ENCODE data around the gene CEP128. TPM values are rescaled to one million over a fixed set of nuclear protein-coding genes. Genes with fewer than 3 reads are reported as not detected.

Gene CEP128
- total RNA-seq, 1 donor from 2014 or later = 15.6 TPM

DNA sequence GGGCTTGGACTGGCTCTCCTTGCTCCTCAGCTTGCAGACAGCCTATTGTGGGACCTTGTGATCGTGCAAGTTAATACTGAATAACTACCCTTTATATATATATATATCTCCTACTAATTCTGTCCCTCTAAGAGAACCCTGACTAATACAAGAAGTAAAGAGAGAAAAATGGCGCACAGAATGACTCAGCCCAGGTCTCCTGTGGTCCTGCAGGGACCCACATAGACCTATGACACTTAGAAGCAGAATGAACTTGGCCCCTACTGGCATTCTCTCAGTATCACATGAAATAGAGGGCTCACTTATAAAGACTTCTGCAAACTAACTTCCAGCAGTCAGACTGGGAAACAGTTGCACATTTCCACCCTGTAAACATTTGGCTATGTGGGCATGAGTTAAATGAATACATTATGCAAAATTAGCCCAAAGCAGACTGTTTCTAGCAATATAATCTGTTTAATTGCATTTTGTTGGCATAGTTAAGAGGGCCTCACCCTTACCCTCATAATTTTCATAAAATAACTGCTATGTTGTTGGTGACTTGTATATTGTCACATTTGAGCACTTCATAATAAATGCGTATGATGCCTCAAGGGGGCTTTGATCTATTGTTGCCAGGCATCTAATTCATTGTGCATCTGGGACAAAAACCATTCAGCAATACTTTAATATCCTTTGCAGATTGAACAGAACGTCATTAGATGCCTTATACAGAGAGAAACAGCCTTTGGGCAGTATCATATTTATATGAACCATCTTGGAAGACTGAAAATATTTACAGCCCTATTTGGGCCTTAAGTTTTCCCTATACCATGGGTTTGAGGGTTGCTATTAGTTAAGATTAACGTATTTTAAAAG, 380.5 kb downstream of the CEP128 start:
- no peak for DNase-seq (ENCODE audit: low spot score)

DNA sequence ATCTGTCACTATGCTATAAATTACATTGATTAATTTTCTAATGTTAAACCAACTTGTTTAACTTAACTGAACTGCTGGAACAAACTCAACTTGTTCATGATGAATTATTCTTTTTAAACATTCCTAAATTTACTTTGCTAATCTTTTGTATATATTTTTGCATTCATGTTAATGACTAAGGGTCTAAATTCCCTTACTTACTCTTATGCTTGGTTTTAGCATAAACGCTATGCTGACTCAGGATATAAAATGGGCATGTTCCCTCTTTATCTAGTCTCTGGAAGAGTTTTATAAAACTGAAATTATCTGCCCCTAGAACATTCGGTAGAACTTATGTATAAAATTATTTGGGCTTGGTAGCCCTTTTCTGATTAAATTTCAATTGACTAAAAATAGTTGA, 387.4 kb downstream of the CEP128 start:
- no peak for DNase-seq (ENCODE audit: low spot score)

DNA sequence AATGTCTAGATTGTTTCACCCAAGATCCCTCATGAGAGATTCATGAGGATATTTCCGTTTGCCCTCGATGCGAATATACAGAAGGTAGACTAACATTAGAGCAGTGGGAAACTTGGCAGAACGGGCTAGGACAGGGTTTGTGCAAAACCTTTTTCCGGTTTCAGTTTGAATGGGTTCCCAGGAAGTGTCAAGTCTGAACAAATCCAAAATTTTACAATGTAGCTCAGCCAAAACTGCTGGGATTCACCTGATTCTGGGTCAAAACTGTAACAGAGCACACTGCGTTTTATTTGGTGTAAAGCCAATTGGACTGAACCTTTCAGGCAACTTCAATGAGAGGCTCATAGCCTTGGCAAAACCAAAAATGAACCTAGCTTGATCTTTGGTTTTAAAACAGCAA, 392.4 kb downstream of the CEP128 start:
- DNase-seq (ENCODE audit: low spot score) = no peak

DNA sequence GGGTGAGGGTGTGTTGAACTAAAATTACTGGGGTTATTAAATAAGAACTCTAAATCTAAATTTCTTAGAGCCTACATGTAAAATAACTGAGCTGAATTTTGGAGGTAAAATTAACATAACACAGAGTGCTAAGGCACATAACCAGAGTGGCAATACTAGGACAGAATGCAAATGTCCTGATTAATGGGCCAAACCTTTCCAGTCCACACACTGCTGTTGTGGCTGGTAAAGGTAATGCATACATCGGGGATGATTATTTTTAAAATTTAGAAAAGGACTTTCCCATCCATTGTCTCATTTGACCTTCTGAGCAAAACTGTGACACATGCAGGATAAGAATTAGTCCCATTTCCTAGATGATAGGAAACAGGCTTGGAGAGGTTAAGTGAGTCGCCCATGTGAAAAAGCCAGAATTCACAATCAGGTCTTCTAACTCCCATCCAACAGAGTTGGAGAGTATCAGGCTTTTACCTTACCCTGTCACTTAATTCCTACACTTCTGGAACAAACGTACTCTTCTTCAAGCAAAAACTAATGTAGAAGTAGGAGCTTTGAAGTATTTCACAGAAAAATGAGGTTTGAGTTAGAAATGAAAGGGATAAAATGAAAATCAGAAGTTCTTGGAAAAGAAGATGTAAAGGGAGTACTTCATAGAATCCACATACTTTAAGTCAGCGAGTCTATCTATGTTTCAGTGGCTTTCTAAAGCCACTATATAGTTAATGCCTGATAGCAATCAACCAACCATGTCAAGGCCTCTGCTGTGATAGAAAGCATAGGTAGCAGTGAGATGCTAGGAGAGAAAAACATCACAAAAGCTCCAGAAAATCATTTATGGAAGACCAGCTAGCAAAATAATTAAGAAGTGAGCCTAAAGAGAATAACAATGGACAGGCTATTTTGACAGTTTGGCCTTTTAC, 395.3 kb downstream of the CEP128 start:
- no peak for DNase-seq (ENCODE audit: low spot score)

DNA sequence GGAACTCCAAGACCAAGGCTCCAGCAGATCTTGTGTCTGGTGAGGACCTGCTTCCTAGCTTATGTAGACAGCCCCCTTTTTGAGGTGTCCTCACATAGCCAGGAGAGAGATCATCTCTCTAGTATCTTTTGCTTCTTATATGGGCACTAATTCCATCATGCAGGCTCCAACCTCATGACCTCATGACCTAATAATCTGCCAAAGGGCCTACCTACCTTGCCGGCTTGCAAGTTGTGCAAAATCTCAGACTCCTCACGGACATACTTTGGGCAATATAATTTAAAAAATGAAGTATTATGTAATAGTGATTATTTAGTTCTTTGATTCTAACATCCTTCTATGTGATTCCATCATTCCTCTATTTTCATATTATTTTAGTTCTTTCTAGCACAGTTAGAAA, 397.2 kb downstream of the CEP128 start:
- no peak for DNase-seq (ENCODE audit: low spot score)

DNA sequence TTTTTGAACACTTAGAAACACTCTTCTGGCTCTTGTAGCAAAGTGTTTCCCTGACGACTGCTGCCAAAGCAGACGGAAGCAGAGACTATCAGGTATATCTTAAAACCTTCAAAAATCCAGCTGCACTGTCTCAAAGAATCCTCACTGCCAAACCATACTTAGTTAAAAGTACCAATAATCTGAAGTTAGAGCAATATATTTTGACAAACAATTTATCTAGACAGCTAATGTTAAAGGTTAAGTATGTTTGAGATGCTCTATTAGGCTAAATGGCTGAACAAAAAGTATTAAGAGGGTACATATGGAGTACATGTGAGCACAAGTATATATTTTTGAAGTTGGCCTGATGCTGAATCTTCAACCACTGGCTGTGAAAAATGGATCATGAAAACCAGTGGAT, 398.3 kb downstream of the CEP128 start:
- no peak for DNase-seq (ENCODE audit: low spot score)

DNA sequence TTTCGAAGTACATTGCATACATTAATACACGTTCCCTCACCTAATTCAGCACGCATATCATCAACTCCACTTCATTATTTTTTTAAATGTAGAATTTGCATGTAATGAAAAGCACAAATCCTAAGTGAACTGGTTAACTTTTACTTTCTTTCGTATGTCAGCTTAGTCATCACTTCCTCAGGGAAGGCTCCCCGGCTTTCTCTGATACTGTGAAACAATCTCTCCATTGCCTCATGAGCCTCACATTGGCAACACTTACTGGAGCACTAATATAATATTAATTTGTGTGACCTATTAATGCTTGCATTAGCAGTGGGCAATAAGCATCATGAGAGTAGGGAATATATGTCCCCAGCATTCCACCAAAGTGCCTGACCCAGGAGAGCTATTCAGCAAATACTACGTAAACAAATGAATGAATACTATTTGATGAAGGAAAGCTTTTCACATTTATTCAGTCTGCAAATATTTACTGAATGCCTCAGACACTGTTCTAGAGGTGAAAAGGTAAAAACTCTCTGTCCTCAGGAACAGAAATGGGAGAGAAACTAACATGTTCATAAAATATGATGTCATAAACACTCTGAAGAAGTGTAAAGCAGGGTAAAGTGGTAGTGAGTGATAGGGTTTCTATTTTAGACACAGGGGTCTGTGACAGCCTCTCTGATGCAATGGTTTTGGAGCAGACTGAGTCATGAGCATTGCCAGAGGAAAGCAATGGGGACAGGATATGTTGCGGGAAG, 402.7 kb downstream of the CEP128 start:
- DNase-seq (ENCODE audit: low spot score) = no peak

DNA sequence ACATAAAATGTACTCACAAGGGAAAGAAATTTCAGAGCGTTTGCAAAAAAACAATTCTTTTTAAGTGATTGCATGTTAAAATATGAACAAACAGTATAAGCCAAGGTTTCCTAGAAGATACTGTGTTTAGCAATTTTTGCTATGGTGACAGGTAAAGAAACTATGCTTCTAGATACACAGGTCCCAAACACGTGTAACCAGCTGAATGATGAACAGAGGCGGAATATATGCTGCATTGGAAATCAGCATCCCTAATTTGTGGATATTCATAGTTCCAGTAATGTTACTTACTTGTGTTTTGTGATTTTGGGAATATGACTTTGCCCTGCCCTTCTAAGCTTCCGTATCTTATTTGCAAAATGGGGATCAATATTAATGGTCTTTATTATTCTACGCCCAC, 403.9 kb downstream of the CEP128 start:
- DNase-seq (ENCODE audit: low spot score) = no peak

DNA sequence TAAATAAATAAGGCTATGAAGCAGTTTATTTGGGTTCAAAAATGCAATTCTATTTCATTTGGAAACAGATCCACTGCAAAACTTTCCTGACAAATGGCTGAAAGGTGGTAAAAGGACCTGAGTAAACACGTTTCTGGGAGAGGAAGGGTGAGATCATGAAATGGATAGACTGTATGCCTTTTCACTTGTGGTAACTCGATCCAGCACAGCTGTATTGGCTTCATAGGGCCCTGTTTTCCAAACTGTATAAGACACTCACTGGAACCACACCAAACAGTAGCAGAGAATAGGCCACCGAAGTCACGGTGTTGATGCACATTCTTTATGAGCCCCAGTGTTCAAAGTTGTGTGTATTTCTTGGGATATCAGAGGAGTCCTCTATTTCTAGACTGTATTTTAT, 405.1 kb downstream of the CEP128 start:
- DNase-seq (ENCODE audit: low spot score) = no peak

DNA sequence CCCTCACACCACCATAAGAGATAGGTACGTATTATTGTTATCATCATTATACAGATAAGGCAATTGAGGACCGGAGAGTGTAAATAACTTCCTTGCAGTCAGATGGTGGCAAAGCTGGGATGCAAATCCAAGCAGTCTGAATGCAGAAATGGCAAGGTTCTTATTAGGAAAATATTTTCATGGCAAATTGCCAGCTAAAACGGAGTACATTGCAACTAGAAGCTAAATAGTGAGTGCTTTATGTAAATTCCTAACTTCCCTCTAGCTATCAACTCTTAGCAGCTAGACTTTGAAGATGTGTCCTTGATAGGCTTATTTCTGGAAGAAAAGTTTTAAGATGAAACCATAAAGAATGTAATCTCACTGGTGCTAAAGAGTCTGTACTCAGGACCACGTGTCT, 406.4 kb downstream of the CEP128 start:
- DNase-seq (ENCODE audit: low spot score) = no peak

DNA sequence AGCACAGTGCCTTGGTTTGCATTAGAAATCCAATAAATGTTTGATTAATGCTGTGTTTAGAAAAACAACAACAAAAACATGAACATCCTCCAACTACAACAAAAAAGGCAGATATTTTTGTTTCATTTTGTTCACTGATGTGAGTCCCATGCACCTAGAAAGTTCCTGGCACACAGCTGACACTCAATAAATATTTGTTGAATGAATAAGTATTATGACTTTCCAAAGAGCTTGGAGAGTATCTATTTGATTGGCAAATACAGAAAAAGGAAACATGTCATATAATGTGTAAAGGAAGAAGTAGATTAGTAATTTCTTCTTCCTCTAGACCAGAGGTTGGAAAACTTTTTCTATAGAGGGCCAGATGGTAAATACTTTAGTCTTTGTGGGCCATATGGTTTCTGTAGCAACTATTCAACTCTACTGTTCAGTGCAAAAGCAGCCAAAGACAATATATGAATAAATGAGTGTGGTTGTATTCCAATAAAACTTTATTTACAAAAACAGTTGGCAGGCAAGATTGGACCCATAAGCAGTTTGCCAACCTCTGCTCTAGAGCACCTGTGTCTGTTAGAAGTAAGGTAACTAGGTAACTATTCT, 417.9 kb downstream of the CEP128 start:
- no peak for DNase-seq (ENCODE audit: low spot score)

DNA sequence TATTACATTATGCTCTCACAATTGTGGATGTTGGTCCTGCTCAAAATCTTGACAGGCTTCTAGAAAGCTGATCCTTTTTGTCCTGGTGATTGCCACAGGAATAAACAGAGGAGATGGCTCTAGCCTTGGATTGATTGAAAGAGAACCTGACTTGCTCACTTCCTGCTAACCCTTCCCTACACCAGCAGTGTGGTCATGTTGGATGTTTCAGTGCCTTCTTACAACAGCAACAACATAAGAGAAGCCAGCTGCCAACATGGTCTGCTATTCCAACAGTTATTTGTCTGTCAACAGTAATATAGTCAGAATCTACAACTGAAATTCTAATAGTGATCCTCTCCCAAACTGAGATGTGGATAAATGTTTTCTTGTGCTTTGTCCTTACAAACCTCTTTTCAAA, 418.6 kb downstream of the CEP128 start:
- DNase-seq (ENCODE audit: low spot score) = no peak

DNA sequence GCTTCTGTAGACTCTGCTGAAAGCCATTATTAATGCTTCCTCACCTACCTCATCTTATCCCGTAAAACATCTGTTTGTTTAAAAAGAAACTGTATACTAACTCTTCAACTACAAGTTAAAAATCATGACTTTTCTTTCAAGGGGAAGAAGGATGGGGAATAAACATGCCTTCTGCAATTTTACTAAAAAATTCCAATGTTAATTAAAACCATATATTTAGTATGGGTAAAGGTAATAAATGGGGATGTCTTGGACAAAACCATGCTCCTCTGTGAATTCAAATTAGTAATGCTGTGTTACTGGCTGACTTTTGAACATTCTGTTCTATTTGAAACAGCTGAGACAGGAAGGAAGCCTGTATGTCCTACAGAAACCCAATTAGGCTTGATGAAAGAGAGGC, 419.1 kb downstream of the CEP128 start:
- DNase-seq (ENCODE audit: low spot score) = no peak

DNA sequence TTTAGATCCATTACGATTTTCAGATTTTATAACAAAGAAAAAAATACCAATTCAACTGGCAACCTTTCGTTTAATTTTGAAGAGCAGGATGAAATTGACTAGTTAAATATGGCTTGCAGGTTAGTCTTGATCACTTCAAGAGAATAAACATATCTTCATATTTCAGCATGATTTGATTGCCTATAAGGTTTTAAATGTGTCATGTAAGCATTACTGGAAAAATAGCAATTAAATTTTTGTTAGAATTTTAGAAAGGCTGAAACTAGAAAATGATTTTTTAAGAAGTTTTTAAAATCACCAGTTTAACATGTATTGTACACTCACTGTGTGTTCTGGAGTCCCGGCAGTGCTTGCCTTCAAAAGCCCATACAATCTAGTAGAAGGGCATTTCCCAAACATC, 420.1 kb downstream of the CEP128 start:
- DNase-seq (ENCODE audit: low spot score) = no peak

DNA sequence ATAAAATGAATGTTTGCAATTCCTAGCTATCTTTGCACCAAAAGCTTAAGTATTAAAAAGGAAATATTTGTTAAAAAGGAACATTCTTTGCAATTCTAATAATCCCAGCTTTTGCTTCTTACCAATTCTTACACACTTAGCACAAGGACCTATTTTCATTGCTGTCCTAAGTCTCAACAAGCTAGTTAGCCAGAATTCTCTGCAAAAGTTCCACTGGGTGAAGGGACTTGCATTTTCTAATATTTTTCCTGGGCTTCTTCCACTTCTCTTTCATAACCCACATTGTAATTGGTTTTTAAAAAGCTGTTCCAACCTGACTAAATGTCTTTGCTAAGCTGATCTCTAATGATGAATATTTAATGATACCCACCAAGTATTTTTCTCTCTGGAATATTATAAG, 422.5 kb downstream of the CEP128 start:
- DNase-seq (ENCODE audit: low spot score) = no peak

DNA sequence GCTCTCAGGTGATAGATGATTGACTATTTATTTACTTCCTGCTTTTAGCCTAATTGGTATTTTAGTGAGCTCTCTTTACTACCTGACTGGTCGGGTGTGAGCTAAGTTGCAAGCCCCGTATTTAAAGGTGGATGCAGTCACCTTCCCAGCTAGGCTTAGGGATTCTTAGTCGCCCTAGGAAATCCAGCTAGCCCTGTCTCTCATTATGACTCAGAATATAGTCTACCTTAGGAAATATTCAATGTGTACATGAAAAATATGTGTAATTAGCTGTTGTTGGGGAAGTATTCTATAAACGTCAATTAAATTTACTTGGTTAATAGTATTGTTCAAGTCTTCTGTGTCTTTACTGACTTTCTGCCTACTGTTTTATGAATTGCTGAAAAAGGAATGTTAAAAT, 423.4 kb downstream of the CEP128 start:
- no peak for DNase-seq (ENCODE audit: low spot score)

DNA sequence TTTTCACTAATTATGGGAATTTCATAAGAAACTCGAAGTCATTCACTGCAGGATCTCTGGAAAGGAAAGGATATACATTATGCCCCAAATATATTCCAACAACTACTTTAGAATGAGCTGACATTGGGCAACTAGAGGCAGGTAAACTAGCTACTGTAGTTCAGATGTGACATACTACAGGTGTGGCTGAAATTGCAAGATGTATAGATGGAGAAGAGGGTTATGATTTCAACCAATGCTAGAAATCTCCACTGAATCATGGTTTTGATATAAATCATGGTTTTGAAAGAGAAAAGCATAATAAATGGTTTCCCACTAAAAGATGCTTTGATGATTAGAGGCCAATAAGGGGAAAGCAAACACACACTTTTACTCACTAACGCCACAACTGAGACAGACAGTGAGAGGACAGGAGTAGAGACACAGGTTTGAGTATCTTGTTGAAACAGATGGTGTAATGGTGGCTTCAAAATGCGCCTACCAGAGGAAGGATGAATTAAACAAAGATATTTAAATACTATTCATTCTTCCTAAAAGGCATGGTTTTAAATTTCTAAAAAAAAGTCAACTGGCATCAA, 434.2 kb downstream of the CEP128 start:
- DNase-seq (ENCODE audit: low spot score) = no peak

DNA sequence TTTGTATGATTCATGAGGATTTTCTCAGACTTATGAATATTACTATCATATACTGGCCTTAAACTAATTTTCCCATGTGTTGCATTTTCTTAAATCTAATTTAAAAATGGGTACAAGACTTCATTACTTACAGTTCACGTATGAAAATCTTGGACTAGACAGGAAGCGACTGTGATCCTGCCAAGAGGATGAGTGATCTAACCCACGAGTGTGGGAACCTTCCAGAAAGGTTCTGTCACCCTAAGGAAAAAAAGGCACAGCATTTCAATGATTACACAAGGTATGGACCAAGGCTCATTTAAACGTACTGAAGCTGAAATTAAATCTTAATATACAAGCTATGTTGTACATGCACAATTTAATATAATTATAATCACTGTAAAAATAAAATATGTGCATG, 436.8 kb downstream of the CEP128 start:
- DNase-seq (ENCODE audit: low spot score) = no peak

DNA sequence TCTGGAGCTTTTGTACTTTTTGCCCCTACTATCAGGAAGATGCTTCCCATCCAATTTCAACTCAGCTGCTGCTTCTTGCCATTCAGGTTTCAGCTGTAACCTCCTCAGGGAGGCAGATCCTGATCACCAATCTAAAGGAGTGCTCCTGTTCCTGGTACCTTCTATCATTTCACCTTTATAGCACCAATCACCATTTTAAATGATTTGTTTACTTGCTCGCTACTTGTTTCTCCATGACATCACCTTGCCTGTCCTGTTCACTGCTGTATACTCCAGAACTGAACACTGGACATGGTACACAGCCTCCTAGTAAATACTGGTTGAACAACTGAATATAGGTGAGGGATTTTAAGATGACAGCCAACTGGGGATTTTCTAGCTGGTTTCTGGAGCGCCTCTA, 443.0 kb downstream of the CEP128 start:
- no peak for DNase-seq (ENCODE audit: low spot score)

DNA sequence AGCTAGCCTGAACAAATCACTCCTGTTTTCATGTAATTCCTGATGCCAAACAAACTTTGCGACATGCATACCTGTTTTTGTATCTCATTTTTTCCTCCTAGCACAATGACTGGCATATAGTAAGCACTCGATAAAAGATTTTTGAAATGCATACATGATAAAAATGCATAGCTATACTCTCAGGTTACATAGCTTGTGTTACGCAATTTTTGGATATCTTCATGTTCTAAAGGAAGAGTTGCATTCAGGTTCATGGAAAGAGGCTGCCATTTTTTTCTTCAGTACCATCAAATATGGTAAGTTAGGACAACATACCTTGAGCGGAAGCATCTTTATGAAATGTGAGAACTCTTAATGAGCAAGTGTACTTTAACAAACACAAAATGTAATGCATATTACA, 445.4 kb downstream of the CEP128 start:
- DNase-seq (ENCODE audit: low spot score) = no peak

DNA sequence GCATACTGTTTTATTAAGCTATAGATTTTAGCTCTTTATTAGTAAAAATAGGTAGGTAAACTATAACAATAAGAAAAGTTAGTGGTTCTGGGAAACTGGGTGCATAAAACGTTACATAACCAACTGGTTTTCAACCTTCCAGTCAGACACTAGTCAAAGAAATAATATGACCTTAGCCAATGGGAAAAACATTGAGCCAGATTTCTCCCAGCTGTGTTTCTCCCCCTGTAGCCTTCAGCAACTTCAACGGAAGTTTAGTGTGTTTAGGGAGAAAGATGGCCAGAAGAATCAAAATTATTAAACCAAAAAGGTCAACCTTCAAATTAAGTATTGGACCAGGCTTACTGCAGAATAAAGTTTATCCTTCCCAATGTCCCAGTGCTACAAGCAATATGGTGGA, 446.8 kb downstream of the CEP128 start:
- no peak for DNase-seq (ENCODE audit: low spot score)

Measured in mesenteric fat pad (tissue), 1 donor.